ENCODE measurements around the gene IL17RE. TPM values are rescaled to one million over a fixed set of nuclear protein-coding genes. Genes with fewer than 3 reads are reported as not detected.
A peak's percentile ranks its signal among the peaks of the same experiment; 100 is the strongest.

Gene IL17RE
- total and polyA plus RNA-seq, 12 donors, result 0.22 to 4.3 (median 1.5) TPM

DNA sequence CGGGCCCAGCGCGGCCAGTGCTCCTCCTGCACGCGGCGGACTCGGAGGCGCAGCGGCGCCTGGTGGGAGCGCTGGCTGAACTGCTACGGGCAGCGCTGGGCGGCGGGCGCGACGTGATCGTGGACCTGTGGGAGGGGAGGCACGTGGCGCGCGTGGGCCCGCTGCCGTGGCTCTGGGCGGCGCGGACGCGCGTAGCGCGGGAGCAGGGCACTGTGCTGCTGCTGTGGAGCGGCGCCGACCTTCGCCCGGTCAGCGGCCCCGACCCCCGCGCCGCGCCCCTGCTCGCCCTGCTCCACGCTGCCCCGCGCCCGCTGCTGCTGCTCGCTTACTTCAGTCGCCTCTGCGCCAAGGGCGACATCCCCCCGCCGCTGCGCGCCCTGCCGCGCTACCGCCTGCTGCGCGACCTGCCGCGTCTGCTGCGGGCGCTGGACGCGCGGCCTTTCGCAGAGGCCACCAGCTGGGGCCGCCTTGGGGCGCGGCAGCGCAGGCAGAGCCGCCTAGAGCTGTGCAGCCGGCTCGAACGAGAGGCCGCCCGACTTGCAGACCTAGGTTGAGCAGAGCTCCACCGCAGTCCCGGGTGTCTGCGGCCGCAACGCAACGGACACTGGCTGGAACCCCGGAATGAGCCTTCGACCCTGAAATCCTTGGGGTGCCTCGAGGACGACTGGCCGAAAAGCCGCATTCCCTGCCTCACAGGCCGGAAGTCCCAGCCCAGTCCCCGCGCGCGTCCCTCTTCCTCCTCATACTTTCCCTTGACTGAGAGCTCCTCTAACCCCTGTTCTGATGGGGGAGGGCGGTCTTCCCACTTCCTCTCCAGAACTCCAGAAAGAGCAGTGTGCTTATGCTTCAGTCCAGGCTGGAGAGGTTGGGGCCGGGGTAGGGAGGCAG is 12.8 kb downstream of the IL17RE start:
- peak in 4 of 6 experiments; percentile 19 to 58 (median 42) for TF ChIP-seq CTCF (IDR thresholded peaks at IDR 0.05)
- peak; percentile 47 to 60 for TF ChIP-seq POLR2A (IDR thresholded peaks at IDR 0.05)
- 0 to 1% (median 1%) methylated on average over 8 to 99 of the region's 99 CpGs for WGBS, 4 donors
- H3K4me1 ChIP-seq (replicated peaks in 1 of 2), result peaks cover 31 to 62% of the 10 kb centered on the region in 2 donors
- H3K9me3 ChIP-seq (replicated peaks in 1 of 3), result no peaks in the 10 kb centered on the region
- H3K27ac ChIP-seq, result peak overlapping the region; percentile 64 to 95 (median 84)
- peak; percentile 72 to 87 (median 75) for DNase-seq
- peak overlapping the region in 2 of 4 donors; percentile 20 to 69 for H3K4me3 ChIP-seq
- H3K36me3 ChIP-seq (replicated peaks in 1 of 2), result no peaks in the 10 kb centered on the region
- intact Hi-C loops (cut with DNase I), result no loop called here
- no peaks in the 10 kb centered on the region for H3K27me3 ChIP-seq

DNA sequence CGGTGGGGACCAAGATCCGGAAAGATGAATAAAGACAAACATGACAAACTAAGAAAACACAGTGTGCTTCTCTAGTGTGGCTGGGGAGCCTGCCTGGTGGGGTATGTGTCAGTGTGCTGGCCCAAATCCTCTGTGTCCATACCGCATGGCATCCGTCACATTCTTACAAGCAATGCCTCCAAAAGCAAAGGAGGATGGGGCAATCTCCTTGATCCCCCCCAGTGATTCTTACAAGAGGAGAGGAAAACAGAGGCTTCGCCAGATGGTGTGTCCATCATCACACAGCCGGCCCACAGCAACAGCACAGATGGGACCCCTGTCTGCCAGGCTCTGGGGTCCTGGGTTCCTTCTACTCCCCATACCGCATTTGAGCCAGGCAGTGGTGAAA is 13.7 kb downstream of the IL17RE start:
- peak in 2 of 7 donors; percentile 31 to 38 for DNase-seq
- Histone ChIP-seq H3K4me1 (replicated peaks in 1 of 2) (peaks cover 31 to 62% of the 10 kb centered on the region in 2 donors), H3K27me3 (no peaks in the 10 kb centered on the region), H3K9me3 (replicated peaks in 1 of 3) (no peaks in the 10 kb centered on the region), H3K27ac (peak overlapping the region; percentile 59 to 95 (median 84)), H3K4me3 (peak overlapping the region in 1 of 4 donors; percentile 69), H3K36me3 (replicated peaks in 1 of 2) (no peaks in the 10 kb centered on the region)
- intact Hi-C loops (cut with DNase I), result no loop called here
- TF ChIP-seq CTCF (IDR thresholded peaks at IDR 0.05) (no peak), POLR2A (IDR thresholded peaks at IDR 0.05) (no peak)
- 39 to 49% (median 44%) methylated on average over 4 to 7 of the region's 7 CpGs for WGBS, 4 donors

DNA sequence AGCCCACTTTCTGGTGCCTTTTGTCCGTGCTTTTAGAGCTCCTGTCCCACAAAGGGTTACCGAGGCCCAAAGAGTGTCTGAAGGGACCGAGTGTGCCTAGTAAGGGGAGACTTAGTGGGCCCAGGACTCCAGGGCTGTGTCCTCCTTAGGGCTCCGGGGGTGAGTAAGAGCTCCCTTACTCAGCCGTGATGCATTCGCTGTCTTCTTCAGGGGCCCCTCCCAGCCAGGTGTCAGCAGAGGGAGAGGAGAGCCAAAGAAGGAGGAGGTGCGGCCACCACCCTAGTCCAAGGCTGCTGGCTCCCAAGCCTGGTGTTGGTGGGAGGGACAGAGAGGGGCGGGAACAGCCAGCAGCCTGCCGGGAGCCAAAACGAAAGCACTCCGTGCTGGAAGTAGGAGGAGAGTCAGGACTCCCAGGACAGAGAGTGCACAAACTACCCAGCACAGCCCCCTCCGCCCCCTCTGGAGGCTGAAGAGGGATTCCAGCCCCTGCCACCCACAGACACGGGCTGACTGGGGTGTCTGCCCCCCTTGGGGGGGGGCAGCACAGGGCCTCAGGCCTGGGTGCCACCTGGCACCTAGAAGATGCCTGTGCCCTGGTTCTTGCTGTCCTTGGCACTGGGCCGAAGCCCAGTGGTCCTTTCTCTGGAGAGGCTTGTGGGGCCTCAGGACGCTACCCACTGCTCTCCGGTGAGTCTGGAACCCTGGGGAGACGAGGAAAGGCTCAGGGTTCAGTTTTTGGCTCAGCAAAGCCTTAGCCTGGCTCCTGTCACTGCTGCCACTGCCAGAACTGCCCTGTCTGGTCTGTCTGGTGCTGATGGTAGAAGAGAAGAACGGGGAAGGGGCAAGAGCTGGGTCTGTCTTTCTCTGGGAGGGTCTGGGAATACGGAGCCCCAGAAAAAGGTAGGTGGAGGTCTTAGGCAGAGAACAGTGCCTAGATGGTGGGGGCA is 14.4 kb downstream of the IL17RE start, which contains the start of gene IL17RC:
Gene IL17RC (plus strand): TSS at position 365 of the 947 bp plus-strand sequence. CDS start 218 bp downstream, at position 583.
- Histone ChIP-seq H3K36me3 (replicated peaks in 1 of 2) (no peaks in the 10 kb centered on the region), H3K27me3 (no peaks in the 10 kb centered on the region), H3K27ac (peak within 1 kb of the TSS; percentile 64 to 95 (median 84)), H3K4me1 (replicated peaks in 1 of 2) (peaks cover 31 to 59% of the 10 kb centered on the region in 2 donors), H3K4me3 (peak within 1 kb of the TSS in 3 of 4 donors; percentile 30 to 69 (median 42)), H3K9me3 (replicated peaks in 1 of 3) (no peaks in the 10 kb centered on the region)
- 6 to 8% (median 7%) methylated on average over 7 to 19 of the region's 19 CpGs for WGBS, 4 donors
- intact Hi-C loops (cut with DNase I), result no loop called here
- DNase-seq, result peak; percentile 90 to 97 (median 96)
- TF ChIP-seq CTCF (IDR thresholded peaks at IDR 0.05) (no peak), POLR2A (IDR thresholded peaks at IDR 0.05) (peak in 1 of 2 donors; percentile 88)
